ENCODE results near the gene KIF2C. TPM values are rescaled to one million over a fixed set of nuclear protein-coding genes. Genes with fewer than 3 reads are reported as not detected.
"Not testable (repeated sequence)": the region's sequence is repeated elsewhere in the genome, so short reads cannot be mapped to it uniquely, and the experiment has no call there.

Gene KIF2C
- total RNA-seq, 1 donor from 2014 or later = 28.7 TPM

- Mint-ChIP-seq H3K4me3 (ENCODE audit: low read depth) (peak overlapping the region; percentile 38), H3K9me3 (ENCODE audit: low read depth) (no peaks in the 10 kb centered on the region), H3K27me3 (peaks cover 4% of the 10 kb centered on the region), H3K36me3 (ENCODE audit: insufficient read depth) (no peaks in the 10 kb centered on the region), H3K4me1 (ENCODE audit: low read depth) (peaks cover 13% of the 10 kb centered on the region), H3K27ac (peak overlapping the region; percentile 74)
- TF ChIP-seq CTCF (IDR thresholded peaks at IDR 0.05; ENCODE audit: unreplicated experiment) = no peak
- no peak for DNase-seq (ENCODE audit: low spot score, unreplicated experiment)
These were observed 51.5 kb downstream of the KIF2C start for GRCh38 chr1:44790968-44791801.

- Mint-ChIP-seq H3K4me3 (ENCODE audit: low read depth) (no peak overlapping the region), H3K9me3 (ENCODE audit: low read depth) (no peaks in the 10 kb centered on the region), H3K27me3 (no peaks in the 10 kb centered on the region), H3K36me3 (ENCODE audit: insufficient read depth) (no peaks in the 10 kb centered on the region), H3K4me1 (ENCODE audit: low read depth) (peaks cover 9% of the 10 kb centered on the region), H3K27ac (peak overlapping the region; percentile 59)
- TF ChIP-seq CTCF (IDR thresholded peaks at IDR 0.05; ENCODE audit: unreplicated experiment) = no peak
- DNase-seq (ENCODE audit: low spot score, unreplicated experiment) = no peak
These were observed 53.3 kb downstream of the KIF2C start for GRCh38 chr1:44792736-44793502.

GRCh38 chr1:44797886-44798285 is 58.2 kb downstream of the KIF2C start:
- not testable (repeated sequence) for H3K36me3 Mint-ChIP-seq (ENCODE audit: insufficient read depth); H3K9me3 Mint-ChIP-seq (ENCODE audit: low read depth); H3K27ac Mint-ChIP-seq; H3K27me3 Mint-ChIP-seq; H3K4me3 Mint-ChIP-seq (ENCODE audit: low read depth); DNase-seq (ENCODE audit: low spot score, unreplicated experiment)
- peaks cover 19% of the 10 kb centered on the region for H3K4me1 Mint-ChIP-seq (ENCODE audit: low read depth)

- H3K36me3 Mint-ChIP-seq (ENCODE audit: insufficient read depth) = peaks cover 7% of the 10 kb centered on the region
- no peaks in the 10 kb centered on the region for H3K9me3 Mint-ChIP-seq (ENCODE audit: low read depth)
- TF ChIP-seq CTCF (IDR thresholded peaks at IDR 0.05; ENCODE audit: unreplicated experiment) = no peak
- no peak for DNase-seq (ENCODE audit: low spot score, unreplicated experiment)
- H3K4me1 Mint-ChIP-seq (ENCODE audit: low read depth) = peaks cover 16% of the 10 kb centered on the region
- no peak overlapping the region for H3K4me3 Mint-ChIP-seq (ENCODE audit: low read depth)
- peak overlapping the region; percentile 100 for H3K27ac Mint-ChIP-seq
- H3K27me3 Mint-ChIP-seq = peaks cover 8% of the 10 kb centered on the region
These were observed 59.1 kb downstream of the KIF2C start for GRCh38 chr1:44798481-44799365.

GRCh38 chr1:44799770-44800584 is 60.3 kb downstream of the KIF2C start, which contains the start of gene PLK3:
Gene PLK3, plus strand, starts transcription at chr1:44800377. Its CDS starts 87 bp downstream, at chr1:44800464.
- Mint-ChIP-seq H3K4me1 (ENCODE audit: low read depth) (peaks cover 16% of the 10 kb centered on the region), H3K27me3 (peaks cover 8% of the 10 kb centered on the region), H3K4me3 (ENCODE audit: low read depth) (peak within 1 kb of the TSS; percentile 94), H3K36me3 (ENCODE audit: insufficient read depth) (peaks cover 7% of the 10 kb centered on the region), H3K27ac (peak within 1 kb of the TSS; percentile 100), H3K9me3 (ENCODE audit: low read depth) (no peaks in the 10 kb centered on the region)
- peak; percentile 83 for TF ChIP-seq CTCF (IDR thresholded peaks at IDR 0.05; ENCODE audit: unreplicated experiment)
- DNase-seq (ENCODE audit: low spot score, unreplicated experiment) = peak; percentile 91

All from progenitor cell of endocrine pancreas (in vitro differentiated cells).